Ishikawa (cell line): ENCODE results near the gene WDR70.

Experiments used
- CEBPB ChIP-seq: IDR thresholded peaks from 2 replicates; pipeline ENCODE4 v1.6.1; 2012
- CREB1 ChIP-seq: IDR thresholded peaks from 2 replicates; pipeline ENCODE4 v1.6.1; 2012; ENCODE audit warnings: low read depth
- EGR1 ChIP-seq: IDR thresholded peaks from 2 replicates; pipeline ENCODE4 v1.6.1; 2012
- EP300 ChIP-seq: IDR thresholded peaks from 2 replicates; pipeline ENCODE4 v1.6.1; 2012; ENCODE audit warnings: borderline replicate concordance
- FOXM1 ChIP-seq: IDR thresholded peaks from 2 replicates; pipeline ENCODE4 v1.6.1; 2012; ENCODE audit warnings: low read depth, borderline replicate concordance
- MAX ChIP-seq: IDR thresholded peaks from 2 replicates; pipeline ENCODE4 v1.6.1; 2012
- NFIC ChIP-seq: IDR thresholded peaks from 2 replicates; pipeline ENCODE4 v1.6.1; 2012
- RAD21 ChIP-seq: IDR thresholded peaks from 2 replicates; pipeline ENCODE4 v1.6.1; 2012; ENCODE audit warnings: low read depth
- REST ChIP-seq: IDR thresholded peaks from 2 replicates; pipeline ENCODE4 v1.6.1; 2012; ENCODE audit warnings: low read depth, mild to moderate bottlenecking
- TAF1 ChIP-seq: IDR thresholded peaks from 2 replicates; pipeline ENCODE4 v1.6.1; 2012; ENCODE audit warnings: low read depth, mild to moderate bottlenecking
- TCF12 ChIP-seq: IDR thresholded peaks from 2 replicates; pipeline ENCODE4 v1.6.1; 2012; ENCODE audit warnings: low read depth
- TEAD4 ChIP-seq: IDR thresholded peaks from 2 replicates; pipeline ENCODE4 v1.6.1; 2012
- USF1 ChIP-seq: IDR thresholded peaks from 2 replicates; pipeline ENCODE4 v1.6.1; 2012
- YY1 ChIP-seq: IDR thresholded peaks from 2 replicates; pipeline ENCODE4 v1.6.1; 2012; ENCODE audit warnings: low read depth
- ZBTB7A ChIP-seq: IDR thresholded peaks from 2 replicates; pipeline ENCODE4 v1.6.1; 2012; ENCODE audit warnings: low read depth

The WDR70 gene

GRCh38 chr5:37603072-37603471, 224.0 kb downstream of the WDR70 start:
- no peak for TF ChIP-seq ZBTB7A
- no peak for TF ChIP-seq USF1
- no peak for TF ChIP-seq EGR1
- TF ChIP-seq TEAD4, result no peak

GRCh38 chr5:37604290-37604689, 225.2 kb downstream of the WDR70 start:
- no peak for TF ChIP-seq RAD21
- TF ChIP-seq NFIC, result no peak
- TF ChIP-seq CREB1, result no peak
- no peak for TF ChIP-seq CEBPB
- TF ChIP-seq TCF12, result no peak
- TF ChIP-seq TEAD4, result no peak
- TF ChIP-seq TAF1, result no peak
- no peak for TF ChIP-seq FOXM1
- no peak for TF ChIP-seq YY1
- no peak for TF ChIP-seq MAX
- TF ChIP-seq ZBTB7A, result no peak
- no peak for TF ChIP-seq REST
- TF ChIP-seq EGR1, result no peak
- TF ChIP-seq USF1, result no peak
- no peak for TF ChIP-seq EP300

GRCh38 chr5:37606148-37606547, 227.0 kb downstream of the WDR70 start:
- no peak for TF ChIP-seq USF1
- TF ChIP-seq EP300, result no peak

GRCh38 chr5:37606632-37607248, 227.6 kb downstream of the WDR70 start:
- TF ChIP-seq ZBTB7A (no peak), CEBPB (no peak), MAX (no peak), NFIC (no peak), FOXM1 (no peak), RAD21 (no peak), REST (no peak)

GRCh38 chr5:37615184-37615583, 236.1 kb downstream of the WDR70 start:
- TF ChIP-seq EP300, result no peak
- no peak for TF ChIP-seq YY1
- TF ChIP-seq TEAD4, result no peak
- TF ChIP-seq TCF12, result no peak
- TF ChIP-seq ZBTB7A, result no peak
- TF ChIP-seq NFIC, result no peak
- TF ChIP-seq USF1, result no peak
- TF ChIP-seq CEBPB, result no peak
- TF ChIP-seq EGR1, result no peak
- no peak for TF ChIP-seq MAX
- TF ChIP-seq REST, result no peak
- TF ChIP-seq RAD21, result no peak
- no peak for TF ChIP-seq TAF1
- TF ChIP-seq FOXM1, result no peak
- no peak for TF ChIP-seq CREB1
